B cell (primary cell): ENCODE results near the gene MED15. TPM values are rescaled to one million over a fixed set of nuclear protein-coding genes. Genes with fewer than 3 reads are reported as not detected.

Source experiments
- ATAC-seq: fragments of 200-7000 bp; cut with Tn5 transposase; one replicate; pipeline ENCODE4 v1.10.0; 2021; ENCODE audit warnings: low read depth, mild to moderate bottlenecking, moderate number of reproducible peaks, moderate library complexity
- CTCF ChIA-PET: fragments of 350-600 bp; sonication (Branson Sonifier 250); formaldehyde crosslinking; loops from one replicate; lab custom pipeline; 2021; ENCODE audit warnings: antibody characterized with exemption, inconsistent platforms; lab: Charles Lee
- POLR2A ChIA-PET: fragments of 350-600 bp; sonication (Branson Sonifier 250); formaldehyde crosslinking; loops from one replicate; lab custom pipeline; 2021; ENCODE audit warnings: antibody characterized with exemption; lab: Charles Lee
- DNase-seq: peaks from one replicate; pipeline ENCODE4 v3.0.0; 2013
- H2AFZ ChIP-seq: 2 replicates; pipeline ENCODE4 v1.6.1; 2012; ENCODE audit warnings: mild to moderate bottlenecking, low read depth, low read length; ENCODE audit not compliant: insufficient read depth, poor library complexity, severe bottlenecking
- H3K27ac ChIP-seq, 2 donors: 1 replicate in 1 of 2; 2 replicates in 1 of 2; pipeline ENCODE4 v1.5.1; 2012 to 2013; ENCODE audit warnings: low read length in 2 of 2, mild to moderate bottlenecking in 2 of 2, moderate library complexity in 1 of 2
- H3K27me3 ChIP-seq, 4 experiments: fragments of 200-600 bp in 1 of 4; sonication (generic) in 1 of 4; replicated peaks in 1 of 4; 1 replicate in 2 of 4; 2 replicates in 2 of 4; pipeline versions ENCODE4 v1.6.1 to v1.7.0; 2013 to 2016; ENCODE audit warnings: low read length in 3 of 4, mild to moderate bottlenecking in 2 of 4, mixed read lengths in 1 of 4, moderate library complexity in 1 of 4; ENCODE audit not compliant: insufficient read depth in 4 of 4, control insufficient read depth in 3 of 4; ENCODE audit errors: control extremely low read depth in 1 of 4
- H3K36me3 ChIP-seq, 2 experiments: replicated peaks in 1 of 2; 1 replicate in 1 of 2; 2 replicates in 1 of 2; pipeline versions ENCODE4 v1.6.1 to v1.7.1; 2013; ENCODE audit warnings: low read length in 1 of 2; ENCODE audit not compliant: insufficient read depth in 2 of 2, control insufficient read depth in 1 of 2; ENCODE audit errors: control extremely low read depth in 1 of 2, extremely low read depth in 1 of 2
- H3K4me1 ChIP-seq, 2 donors: fragments of 200-600 bp in 1 of 2; sonication (generic) in 1 of 2; 1 replicate in 1 of 2; 2 replicates in 1 of 2; pipeline versions ENCODE4 v1.5.1 to v1.6.1; 2013 to 2017; ENCODE audit warnings: low read length in 2 of 2; ENCODE audit not compliant: control insufficient read depth in 2 of 2, insufficient read depth in 2 of 2
- H3K4me2 ChIP-seq: replicated peaks from 2 replicates; pipeline ENCODE3; 2012; ENCODE audit warnings: mild to moderate bottlenecking, low read depth, low read length; ENCODE audit not compliant: poor library complexity, severe bottlenecking
- H3K4me3 ChIP-seq, 5 experiments: fragments of 200-600 bp in 1 of 5; sonication (generic) in 1 of 5; 1 replicate in 3 of 5; 2 replicates in 2 of 5; pipeline versions ENCODE4 v1.5.1 to v1.7.0; 2011 to 2016; ENCODE audit warnings: low read length in 4 of 5, mild to moderate bottlenecking in 4 of 5, low read depth in 2 of 5, control low read depth in 1 of 5, moderate library complexity in 1 of 5; ENCODE audit not compliant: insufficient read depth in 1 of 5; ENCODE audit errors: control extremely low read depth in 1 of 5, extremely low read depth in 1 of 5
- H3K79me2 ChIP-seq: fragments of 200-600 bp; sonication (generic); one replicate; pipeline ENCODE4 v1.6.0; 2016; ENCODE audit warnings: low read length; ENCODE audit not compliant: control insufficient read depth, insufficient read depth
- H3K9ac ChIP-seq: fragments of 200-600 bp; sonication (generic); 2 replicates; pipeline ENCODE4 v1.6.1; 2017; ENCODE audit warnings: mild to moderate bottlenecking, low read length, moderate library complexity
- H3K9me3 ChIP-seq, 3 donors: one replicate each; pipeline versions ENCODE4 v1.6.1 to v1.7.1; 2013; ENCODE audit warnings: low read length in 2 of 3; ENCODE audit not compliant: control insufficient read depth in 2 of 3, insufficient read depth in 1 of 3; ENCODE audit errors: control extremely low read depth in 1 of 3
- H4K20me1 ChIP-seq: 2 replicates; pipeline ENCODE4 v1.6.0; 2012; ENCODE audit warnings: mild to moderate bottlenecking, low read length; ENCODE audit not compliant: insufficient read depth, control insufficient read depth, poor library complexity, severe bottlenecking
- H3K27ac Mint-ChIP-seq: one replicate; pipeline ENCODE4 v1.8.0; 2021; ENCODE audit warnings: mixed read lengths
- H3K27me3 Mint-ChIP-seq: one replicate; pipeline ENCODE4 v1.8.0; 2021; ENCODE audit warnings: mixed read lengths
- H3K4me1 Mint-ChIP-seq: one replicate; pipeline ENCODE4 v1.8.0; 2021; ENCODE audit warnings: mixed read lengths
- H3K4me3 Mint-ChIP-seq: one replicate; pipeline ENCODE4 v1.8.0; 2021; ENCODE audit warnings: mixed read lengths
- H3K9me3 Mint-ChIP-seq: one replicate; pipeline ENCODE4 v1.8.0; 2022; ENCODE audit warnings: mixed read lengths; ENCODE audit not compliant: insufficient read depth
- EZH2 ChIP-seq: IDR thresholded peaks from 2 replicates; pipeline ENCODE4 v1.6.1; 2012; ENCODE audit warnings: borderline replicate concordance, low read depth, mild to moderate bottlenecking, moderate library complexity, low read length; ENCODE audit not compliant: insufficient read depth, poor library complexity, severe bottlenecking
- WGBS: methylation state at CpG from one replicate; pipeline ENCODE4 v1.1.5; 2013; ENCODE audit warnings: missing lambda C conversion rate; ENCODE audit not compliant: insufficient coverage; 5-methylcytosine and 5-hydroxymethylcytosine counted together
- intact Hi-C: fragments of 100-400 bp; cut with micrococcal nuclease; formaldehyde crosslinking; loops from one replicate; pipeline ENCODE4 v1.10.0; 2022
- polyA plus RNA-seq: library from polyadenylated mRNA; depleted of rRNA; stranded (reverse); fragments of >200 nt; gene quantifications from 2 replicates; pipeline ENCODE4 v1.2.3, GENCODE V29; 2012
- total RNA-seq, 2 donors: library from RNA; stranded (reverse); fragments of 120-200 nt in 1 of 2; gene quantifications; 1 replicate in 1 of 2; 2 replicates in 1 of 2; pipeline versions ENCODE4 v1.2.3 to v1.2.4, GENCODE V29; 2013 to 2022
- TF ChIP-seq, protein P1 (sequence below): fragments of 200-600 bp; IDR thresholded peaks from one replicate; pipeline ENCODE4 v1.8.0; 2022; ENCODE audit warnings: antibody characterized with exemption, mild to moderate bottlenecking

MED15 gene
- total and polyA plus RNA-seq, 2 donors (not counting 1 experiment from before 2014, with no cell fraction given), result 109 to 134 TPM

DNA sequence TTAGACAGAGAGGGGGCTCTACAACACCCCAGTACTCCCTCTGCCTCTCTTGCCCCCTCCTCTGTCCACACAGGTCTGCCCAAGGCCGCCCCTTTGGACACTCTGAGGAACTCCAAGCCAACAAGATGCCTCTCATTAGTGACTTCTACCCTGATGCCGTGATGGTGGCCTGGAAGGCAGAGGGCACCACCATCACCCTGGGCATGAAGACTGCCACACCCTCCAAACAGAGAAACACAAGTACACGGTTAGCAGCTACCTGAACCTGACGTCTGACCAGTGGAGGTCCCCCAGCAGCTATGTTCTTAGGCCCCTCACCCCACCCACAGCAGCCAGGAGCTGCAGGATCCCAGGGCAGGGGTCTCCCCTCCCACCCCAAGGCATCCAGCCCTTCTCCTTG, 125.1 kb downstream of the MED15 start:
- Histone ChIP-seq H3K36me3 (no peaks in the 10 kb centered on the region), H3K9ac (no peak overlapping the region), H3K4me1 (no peaks in the 10 kb centered on the region), H3K4me2 (no peak overlapping the region), H2AFZ (no peak overlapping the region), H4K20me1 (no peaks in the 10 kb centered on the region), H3K27me3 (no peaks in the 10 kb centered on the region), H3K79me2 (no peaks in the 10 kb centered on the region), H3K9me3 (no peaks in the 10 kb centered on the region), H3K4me3 (no peak overlapping the region), H3K27ac (no peak overlapping the region)
- intact Hi-C loops, result no loop called here
- peaks cover 34% of the 10 kb centered on the region for H3K27me3 Mint-ChIP-seq
- H3K4me1 Mint-ChIP-seq, result no peaks in the 10 kb centered on the region
- no peaks in the 10 kb centered on the region for H3K9me3 Mint-ChIP-seq
- 70% methylated on average over 4 of the region's 4 CpGs for WGBS
- CTCF ChIA-PET, result no interaction called here
- H3K27ac Mint-ChIP-seq, result no peak overlapping the region
- TF ChIP-seq, protein P1, sequence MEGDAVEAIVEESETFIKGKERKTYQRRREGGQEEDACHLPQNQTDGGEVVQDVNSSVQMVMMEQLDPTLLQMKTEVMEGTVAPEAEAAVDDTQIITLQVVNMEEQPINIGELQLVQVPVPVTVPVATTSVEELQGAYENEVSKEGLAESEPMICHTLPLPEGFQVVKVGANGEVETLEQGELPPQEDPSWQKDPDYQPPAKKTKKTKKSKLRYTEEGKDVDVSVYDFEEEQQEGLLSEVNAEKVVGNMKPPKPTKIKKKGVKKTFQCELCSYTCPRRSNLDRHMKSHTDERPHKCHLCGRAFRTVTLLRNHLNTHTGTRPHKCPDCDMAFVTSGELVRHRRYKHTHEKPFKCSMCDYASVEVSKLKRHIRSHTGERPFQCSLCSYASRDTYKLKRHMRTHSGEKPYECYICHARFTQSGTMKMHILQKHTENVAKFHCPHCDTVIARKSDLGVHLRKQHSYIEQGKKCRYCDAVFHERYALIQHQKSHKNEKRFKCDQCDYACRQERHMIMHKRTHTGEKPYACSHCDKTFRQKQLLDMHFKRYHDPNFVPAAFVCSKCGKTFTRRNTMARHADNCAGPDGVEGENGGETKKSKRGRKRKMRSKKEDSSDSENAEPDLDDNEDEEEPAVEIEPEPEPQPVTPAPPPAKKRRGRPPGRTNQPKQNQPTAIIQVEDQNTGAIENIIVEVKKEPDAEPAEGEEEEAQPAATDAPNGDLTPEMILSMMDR, result no peak
- TF ChIP-seq EZH2, result no peak
- POLR2A ChIA-PET, result no interaction called here
- DNase-seq, result no peak
- no peak overlapping the region for H3K4me3 Mint-ChIP-seq
- ATAC-seq, result no peak

DNA sequence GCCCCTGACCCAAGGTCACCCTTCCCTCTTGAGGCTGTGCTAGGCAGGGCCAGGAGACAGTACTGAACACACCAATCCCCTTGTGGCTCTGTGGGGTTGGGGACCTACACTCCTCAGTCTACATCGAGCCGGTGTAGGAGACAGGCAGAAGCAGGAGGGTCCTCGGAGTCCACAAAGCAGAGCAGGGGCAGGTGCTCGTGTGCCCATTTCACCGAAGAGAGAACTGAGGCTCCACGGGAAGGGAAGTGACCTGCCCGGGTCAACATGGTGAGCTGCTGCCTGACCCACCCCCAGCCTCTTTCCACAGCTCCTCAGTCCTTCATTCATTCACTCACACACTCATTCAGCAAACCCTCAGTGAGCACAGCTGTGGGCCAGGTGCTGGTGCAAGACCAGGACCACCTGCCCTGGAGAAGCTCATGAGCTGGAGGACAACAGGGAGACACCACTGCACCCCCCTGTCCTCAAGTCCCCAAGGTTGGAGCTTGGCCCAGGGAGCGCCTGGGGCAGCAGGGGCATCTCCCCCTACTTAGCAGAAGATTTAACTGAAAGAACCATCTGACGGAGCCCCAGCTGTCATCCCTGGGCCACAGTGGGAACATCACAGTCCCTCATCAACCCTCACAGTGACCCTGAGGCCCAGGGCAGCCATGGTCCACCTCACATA, 127.3 kb downstream of the MED15 start:
- Histone ChIP-seq H3K4me2 (no peak overlapping the region), H3K79me2 (no peaks in the 10 kb centered on the region), H3K27ac (no peak overlapping the region), H3K27me3 (peaks cover 0 to 4% (median 0%) of the 10 kb centered on the region in 4 experiments), H3K36me3 (no peaks in the 10 kb centered on the region), H3K9me3 (peaks cover 0 to under 1% (median under 1%) of the 10 kb centered on the region in 3 donors), H3K9ac (no peak overlapping the region), H3K4me3 (no peak overlapping the region), H2AFZ (no peak overlapping the region), H4K20me1 (no peaks in the 10 kb centered on the region), H3K4me1 (no peaks in the 10 kb centered on the region)
- no peak overlapping the region for H3K27ac Mint-ChIP-seq
- ATAC-seq (no peak), DNase-seq (no peak)
- ChIA-PET CTCF (no interaction called here), POLR2A (no interaction called here)
- H3K4me1 Mint-ChIP-seq, result no peaks in the 10 kb centered on the region
- WGBS, result 77% methylated on average over 7 of the region's 9 CpGs
- intact Hi-C loops, result no loop called here
- TF ChIP-seq, protein P1, result no peak
- no peak for TF ChIP-seq EZH2
- H3K4me3 Mint-ChIP-seq, result no peak overlapping the region
- H3K9me3 Mint-ChIP-seq, result peaks cover under 1% of the 10 kb centered on the region
- peaks cover 34% of the 10 kb centered on the region for H3K27me3 Mint-ChIP-seq
